Measurements from ENCODE around the gene NMT2. TPM values are rescaled to one million over a fixed set of nuclear protein-coding genes. Genes with fewer than 3 reads are reported as not detected.

The NMT2 gene
- polyA plus RNA-seq, 3 donors = 0.35 to 1.1 (median 0.36) TPM

DNA sequence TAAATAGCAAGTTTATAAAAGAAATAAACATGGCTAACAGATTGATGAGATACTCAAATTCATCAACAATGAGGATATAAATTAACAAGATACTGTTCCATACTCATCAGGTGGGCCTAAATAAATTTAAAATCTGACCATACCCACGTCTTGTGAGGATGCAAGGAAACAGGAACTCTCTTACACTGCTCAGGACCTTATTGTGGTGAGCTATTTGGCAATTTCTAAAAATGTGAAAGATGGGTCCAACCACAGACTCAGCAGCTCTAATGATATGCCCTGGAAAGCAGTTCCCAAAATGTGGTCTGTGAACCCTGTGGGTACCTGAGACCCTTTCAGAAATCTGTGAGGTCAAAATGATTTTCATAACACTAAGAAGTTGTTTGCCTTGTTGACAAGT, 49.9 kb downstream of the NMT2 start:
- H3K9me3 ChIP-seq (replicated peaks in 1 of 2; ENCODE audit: control insufficient read depth in 1 of 2, insufficient read depth in 1 of 2, low read length in 2 of 2) = no peaks in the 10 kb centered on the region
- no peak overlapping the region for H3K27ac Mint-ChIP-seq
- no peaks in the 10 kb centered on the region for H4K20me1 ChIP-seq (ENCODE audit: insufficient read depth, low read length)
- H3K4me3 ChIP-seq (replicated peaks in 1 of 3; ENCODE audit: low read depth in 2 of 3, low read length in 3 of 3) = no peak overlapping the region
- no peaks in the 10 kb centered on the region for H3K27me3 ChIP-seq (ENCODE audit: control insufficient read depth in 2 of 2, insufficient read depth in 2 of 2, low read length in 2 of 2)
- WGBS (ENCODE audit: insufficient coverage) = no CpG with 5 or more reads among the region's 1 CpG
- H3K27me3 Mint-ChIP-seq (ENCODE audit: low read depth in 3 of 3) = no peaks in the 10 kb centered on the region
- H3K4me3 Mint-ChIP-seq = no peak overlapping the region
- no peak overlapping the region for H2AFZ ChIP-seq (ENCODE audit: insufficient read depth, low read depth, low read length, poor library complexity, severe bottlenecking)
- peaks cover 3% of the 10 kb centered on the region for H3K4me1 Mint-ChIP-seq
- DNase-seq = no peak
- no peak overlapping the region for H3K9ac ChIP-seq (ENCODE audit: insufficient read depth, low read length, poor library complexity, severe bottlenecking)
- H3K4me1 ChIP-seq (ENCODE audit: control insufficient read depth in 1 of 2, insufficient read depth in 2 of 2, low read length in 2 of 2) = peaks cover 0 to 4% of the 10 kb centered on the region in 2 donors
- H3K79me2 ChIP-seq (ENCODE audit: insufficient read depth, low read length) = no peaks in the 10 kb centered on the region
- H3K4me2 ChIP-seq (replicated peaks; ENCODE audit: extremely low read depth, low read length, poor library complexity, severe bottlenecking) = no peak overlapping the region
- intact Hi-C loops (cut with micrococcal nuclease) = no loop called here
- H3K36me3 Mint-ChIP-seq = peaks cover 11 to 15% of the 10 kb centered on the region in 2 donors
- peaks cover 0 to 3% (median 0%) of the 10 kb centered on the region in 7 donors for H3K9me3 Mint-ChIP-seq
- no peaks in the 10 kb centered on the region for H3K36me3 ChIP-seq (replicated peaks in 1 of 2; ENCODE audit: control insufficient read depth in 1 of 2, insufficient read depth in 2 of 2, low read length in 2 of 2)
- TF ChIP-seq, protein P1, sequence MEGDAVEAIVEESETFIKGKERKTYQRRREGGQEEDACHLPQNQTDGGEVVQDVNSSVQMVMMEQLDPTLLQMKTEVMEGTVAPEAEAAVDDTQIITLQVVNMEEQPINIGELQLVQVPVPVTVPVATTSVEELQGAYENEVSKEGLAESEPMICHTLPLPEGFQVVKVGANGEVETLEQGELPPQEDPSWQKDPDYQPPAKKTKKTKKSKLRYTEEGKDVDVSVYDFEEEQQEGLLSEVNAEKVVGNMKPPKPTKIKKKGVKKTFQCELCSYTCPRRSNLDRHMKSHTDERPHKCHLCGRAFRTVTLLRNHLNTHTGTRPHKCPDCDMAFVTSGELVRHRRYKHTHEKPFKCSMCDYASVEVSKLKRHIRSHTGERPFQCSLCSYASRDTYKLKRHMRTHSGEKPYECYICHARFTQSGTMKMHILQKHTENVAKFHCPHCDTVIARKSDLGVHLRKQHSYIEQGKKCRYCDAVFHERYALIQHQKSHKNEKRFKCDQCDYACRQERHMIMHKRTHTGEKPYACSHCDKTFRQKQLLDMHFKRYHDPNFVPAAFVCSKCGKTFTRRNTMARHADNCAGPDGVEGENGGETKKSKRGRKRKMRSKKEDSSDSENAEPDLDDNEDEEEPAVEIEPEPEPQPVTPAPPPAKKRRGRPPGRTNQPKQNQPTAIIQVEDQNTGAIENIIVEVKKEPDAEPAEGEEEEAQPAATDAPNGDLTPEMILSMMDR (IDR thresholded peaks at IDR 0.05) = no peak
- no peak overlapping the region for H3K27ac ChIP-seq (ENCODE audit: low read depth in 1 of 2, low read length in 2 of 2)

DNA sequence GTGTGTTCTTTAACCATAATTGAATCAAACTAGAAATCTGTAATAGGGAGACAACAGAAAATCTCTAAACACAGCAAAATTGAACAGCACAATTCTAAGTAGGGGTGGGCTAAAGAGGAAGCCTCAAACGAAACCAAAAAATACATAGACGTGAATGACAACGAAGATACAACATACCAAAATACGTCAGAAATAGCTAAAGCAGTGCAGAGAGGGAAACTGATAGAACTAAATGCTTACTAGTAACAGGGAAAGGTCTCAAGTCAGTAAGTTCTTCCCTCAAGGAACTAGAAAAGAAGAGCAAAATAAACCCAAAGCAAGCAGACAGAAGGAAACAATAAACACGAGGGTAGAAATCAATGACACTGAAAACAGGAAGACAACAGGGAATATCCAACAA, 52.3 kb downstream of the NMT2 start:
- Histone ChIP-seq H3K36me3 (replicated peaks in 1 of 2; ENCODE audit: control insufficient read depth in 1 of 2, insufficient read depth in 2 of 2, low read length in 2 of 2) (peaks cover 0 to 8% of the 10 kb centered on the region in 2 donors), H3K9me3 (replicated peaks in 1 of 2; ENCODE audit: control insufficient read depth in 1 of 2, insufficient read depth in 1 of 2, low read length in 2 of 2) (no peaks in the 10 kb centered on the region), H3K79me2 (ENCODE audit: insufficient read depth, low read length) (no peaks in the 10 kb centered on the region), H3K4me1 (ENCODE audit: control insufficient read depth in 1 of 2, insufficient read depth in 2 of 2, low read length in 2 of 2) (peaks cover 0 to 4% of the 10 kb centered on the region in 2 donors), H2AFZ (ENCODE audit: insufficient read depth, low read depth, low read length, poor library complexity, severe bottlenecking) (no peak overlapping the region), H3K27ac (ENCODE audit: low read depth in 1 of 2, low read length in 2 of 2) (no peak overlapping the region), H3K27me3 (ENCODE audit: control insufficient read depth in 2 of 2, insufficient read depth in 2 of 2, low read length in 2 of 2) (no peaks in the 10 kb centered on the region), H3K4me3 (replicated peaks in 1 of 3; ENCODE audit: low read depth in 2 of 3, low read length in 3 of 3) (no peak overlapping the region), H4K20me1 (ENCODE audit: insufficient read depth, low read length) (no peaks in the 10 kb centered on the region), H3K9ac (ENCODE audit: insufficient read depth, low read length, poor library complexity, severe bottlenecking) (no peak overlapping the region), H3K4me2 (replicated peaks; ENCODE audit: extremely low read depth, low read length, poor library complexity, severe bottlenecking) (no peak overlapping the region)
- Mint-ChIP-seq H3K27me3 (ENCODE audit: low read depth in 3 of 3) (no peaks in the 10 kb centered on the region), H3K4me1 (peaks cover 3% of the 10 kb centered on the region), H3K27ac (no peak overlapping the region), H3K36me3 (peaks cover 18 to 23% of the 10 kb centered on the region in 2 donors), H3K4me3 (no peak overlapping the region), H3K9me3 (peaks cover 0 to 3% (median 0%) of the 10 kb centered on the region in 7 donors)
- TF ChIP-seq, protein P1 (IDR thresholded peaks at IDR 0.05) = no peak
- no CpG with 5 or more reads among the region's 5 CpGs for WGBS (ENCODE audit: insufficient coverage)
- intact Hi-C loops (cut with micrococcal nuclease) = no loop called here
- no peak for DNase-seq
